ENCODE results near the gene GTPBP2.
A peak's percentile ranks its signal among the peaks of the same experiment; 100 is the strongest.

Gene GTPBP2

GRCh38 chr6:43575772-43576551, 53.1 kb downstream of the GTPBP2 start, which contains the start of the genes POLH and XPO5:
POLH (plus strand) TSS chr6:43576185; CDS start chr6:43582320, 6,135 bp downstream.
XPO5 (minus strand) TSS chr6:43576038; CDS start chr6:43575864, 174 bp downstream.
- DNase-seq (ENCODE audit: low read depth): peak; percentile 82

GRCh38 chr6:43575105-43575771, 53.8 kb downstream of the GTPBP2 start:
- peak; percentile 17 for DNase-seq (ENCODE audit: low read depth)

GRCh38 chr6:43572015-43572414, 57.0 kb downstream of the GTPBP2 start:
- DNase-seq (ENCODE audit: low read depth): no peak

GRCh38 chr6:43570876-43571441, 58.1 kb downstream of the GTPBP2 start:
- DNase-seq (ENCODE audit: low read depth): no peak
